OCI-LY3 (cell line): ENCODE data around the gene KATNAL2.

ENCODE experiments used
- H2AFZ ChIP-seq: fragments of 200-600, 300-600 bp; shearing (Covaris generic); 2 replicates; pipeline ENCODE4 v1.6.0; 2014; ENCODE audit warnings: antibody characterized with exemption, low read depth, low read length
- H3K27ac ChIP-seq: fragments of 200-600, 300-600 bp; sonication (generic); 2 replicates; pipeline ENCODE4 v1.5.1; 2014; ENCODE audit warnings: mild to moderate bottlenecking, low read length, moderate library complexity, mixed read lengths
- H3K27me3 ChIP-seq: fragments of 200-600, 300-600 bp; sonication (generic); 2 replicates; pipeline ENCODE4 v1.6.1; 2014; ENCODE audit warnings: low read depth, low read length, mixed read lengths
- H3K36me3 ChIP-seq: fragments of 200-600, 300-600 bp; sonication (generic); replicated peaks from 2 replicates; pipeline ENCODE3; 2014; ENCODE audit warnings: low read depth, low read length, mixed read lengths
- H3K4me1 ChIP-seq: fragments of 300-600, 200-600 bp; sonication (generic); 2 replicates; pipeline ENCODE4 v1.6.1; 2014; ENCODE audit warnings: low read length, mixed read lengths
- H3K4me2 ChIP-seq: fragments of 200-600, 300-600 bp; sonication (generic); 2 replicates; pipeline ENCODE4 v1.6.1; 2014; ENCODE audit warnings: low read length, mixed read lengths
- H3K4me3 ChIP-seq: fragments of 300-600, 200-600 bp; sonication (generic); 2 replicates; pipeline ENCODE4 v1.5.1; 2014; ENCODE audit warnings: antibody characterized with exemption, mild to moderate bottlenecking, low read length, moderate library complexity
- H3K79me2 ChIP-seq: fragments of 300-600, 200-600 bp; shearing (Covaris generic); 2 replicates; pipeline ENCODE4 v1.6.1; 2014; ENCODE audit warnings: mild to moderate bottlenecking, low read length, mixed read lengths
- H3K9ac ChIP-seq: fragments of 300-600, 200-600 bp; shearing (Covaris generic); 2 replicates; pipeline ENCODE4 v1.6.0; 2014; ENCODE audit warnings: mild to moderate bottlenecking, low read length, moderate library complexity
- H3K9me3 ChIP-seq: fragments of 200-600, 300-600 bp; shearing (Covaris generic); 2 replicates; pipeline ENCODE4 v1.6.1; 2014; ENCODE audit warnings: low read length, mixed read lengths; ENCODE audit not compliant: insufficient read depth
- H4K20me1 ChIP-seq: fragments of 200-600, 300-600 bp; sonication (generic); 2 replicates; pipeline ENCODE4 v1.6.1; 2016; ENCODE audit warnings: low read length, mixed read lengths; ENCODE audit not compliant: insufficient read depth
- EZH2phosphoT487 ChIP-seq: fragments of 200-600 bp; shearing (Covaris generic); IDR thresholded peaks from 2 replicates; pipeline ENCODE4 v1.6.1; 2018; ENCODE audit warnings: antibody characterized with exemption, mixed run types, low read depth
- TF ChIP-seq, protein P1 (sequence below): fragments of 200-600, 300-600 bp; sonication (generic); IDR thresholded peaks from 2 replicates; pipeline ENCODE4 v1.5.1; 2014; ENCODE audit warnings: antibody characterized with exemption, low read length, low read depth

KATNAL2 gene

DNA sequence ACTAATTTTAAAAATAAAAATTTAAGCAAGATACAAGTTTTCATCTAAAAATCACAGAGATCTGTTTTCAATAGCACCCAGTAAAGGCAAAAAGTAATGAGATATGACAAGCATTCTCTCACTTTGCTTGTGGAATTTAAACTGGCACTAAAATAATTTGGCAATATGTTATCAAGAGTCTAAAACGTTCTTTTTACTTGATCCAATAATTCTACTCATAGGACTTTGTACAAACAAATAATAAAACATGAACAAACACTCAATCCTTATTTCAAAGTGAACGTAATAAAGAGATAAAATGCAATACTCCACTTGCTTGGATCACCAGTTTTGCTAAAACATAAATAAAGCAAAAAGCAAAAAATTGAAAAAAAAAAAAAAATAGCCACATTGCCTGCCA lies 30.5 kb upstream of the KATNAL2 start:
- no peak overlapping the region for H3K27ac ChIP-seq
- no peak overlapping the region for H3K9ac ChIP-seq
- H3K36me3 ChIP-seq, result peaks cover 47% of the 10 kb centered on the region

DNA sequence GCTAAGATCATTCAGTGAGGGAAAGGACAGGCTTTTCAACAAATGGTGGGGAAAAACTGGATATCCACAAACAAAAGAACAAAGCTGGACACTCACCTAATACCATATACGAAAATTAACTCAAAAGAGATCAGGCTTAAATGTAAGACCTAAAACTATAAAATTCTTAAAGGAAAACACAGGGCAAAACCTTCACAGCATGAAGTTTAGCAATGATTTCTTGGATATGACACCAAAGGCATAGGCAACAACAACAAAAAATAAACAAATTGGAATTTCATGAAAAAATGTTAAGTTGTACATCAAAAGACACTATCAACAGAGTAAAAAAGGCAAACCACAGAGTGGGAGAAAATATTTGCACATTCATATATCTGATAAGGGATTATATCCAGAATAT lies 28.4 kb upstream of the KATNAL2 start:
- Histone ChIP-seq H3K9me3 (peaks cover 26% of the 10 kb centered on the region), H3K9ac (no peak overlapping the region), H3K79me2 (peaks cover 88% of the 10 kb centered on the region), H3K4me2 (no peak overlapping the region), H3K27me3 (no peaks in the 10 kb centered on the region), H3K36me3 (peaks cover 48% of the 10 kb centered on the region), H2AFZ (no peak overlapping the region), H4K20me1 (peaks cover 30% of the 10 kb centered on the region), H3K4me1 (peaks cover 34% of the 10 kb centered on the region), H3K27ac (no peak overlapping the region), H3K4me3 (no peak overlapping the region)
- no peak for TF ChIP-seq EZH2phosphoT487
- TF ChIP-seq, protein P1, sequence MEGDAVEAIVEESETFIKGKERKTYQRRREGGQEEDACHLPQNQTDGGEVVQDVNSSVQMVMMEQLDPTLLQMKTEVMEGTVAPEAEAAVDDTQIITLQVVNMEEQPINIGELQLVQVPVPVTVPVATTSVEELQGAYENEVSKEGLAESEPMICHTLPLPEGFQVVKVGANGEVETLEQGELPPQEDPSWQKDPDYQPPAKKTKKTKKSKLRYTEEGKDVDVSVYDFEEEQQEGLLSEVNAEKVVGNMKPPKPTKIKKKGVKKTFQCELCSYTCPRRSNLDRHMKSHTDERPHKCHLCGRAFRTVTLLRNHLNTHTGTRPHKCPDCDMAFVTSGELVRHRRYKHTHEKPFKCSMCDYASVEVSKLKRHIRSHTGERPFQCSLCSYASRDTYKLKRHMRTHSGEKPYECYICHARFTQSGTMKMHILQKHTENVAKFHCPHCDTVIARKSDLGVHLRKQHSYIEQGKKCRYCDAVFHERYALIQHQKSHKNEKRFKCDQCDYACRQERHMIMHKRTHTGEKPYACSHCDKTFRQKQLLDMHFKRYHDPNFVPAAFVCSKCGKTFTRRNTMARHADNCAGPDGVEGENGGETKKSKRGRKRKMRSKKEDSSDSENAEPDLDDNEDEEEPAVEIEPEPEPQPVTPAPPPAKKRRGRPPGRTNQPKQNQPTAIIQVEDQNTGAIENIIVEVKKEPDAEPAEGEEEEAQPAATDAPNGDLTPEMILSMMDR, result no peak

More for the DNA sequence above, 30.5 kb upstream of the KATNAL2 start:
- no peak overlapping the region for H3K4me3 ChIP-seq
- H3K4me2 ChIP-seq, result no peak overlapping the region
- peaks cover 26% of the 10 kb centered on the region for H3K9me3 ChIP-seq
- peaks cover 23% of the 10 kb centered on the region for H4K20me1 ChIP-seq
- TF ChIP-seq, protein P1, result no peak
- TF ChIP-seq EZH2phosphoT487, result no peak
- H3K27me3 ChIP-seq, result no peaks in the 10 kb centered on the region
- no peak overlapping the region for H2AFZ ChIP-seq
- peaks cover 88% of the 10 kb centered on the region for H3K79me2 ChIP-seq
- peaks cover 15% of the 10 kb centered on the region for H3K4me1 ChIP-seq

DNA sequence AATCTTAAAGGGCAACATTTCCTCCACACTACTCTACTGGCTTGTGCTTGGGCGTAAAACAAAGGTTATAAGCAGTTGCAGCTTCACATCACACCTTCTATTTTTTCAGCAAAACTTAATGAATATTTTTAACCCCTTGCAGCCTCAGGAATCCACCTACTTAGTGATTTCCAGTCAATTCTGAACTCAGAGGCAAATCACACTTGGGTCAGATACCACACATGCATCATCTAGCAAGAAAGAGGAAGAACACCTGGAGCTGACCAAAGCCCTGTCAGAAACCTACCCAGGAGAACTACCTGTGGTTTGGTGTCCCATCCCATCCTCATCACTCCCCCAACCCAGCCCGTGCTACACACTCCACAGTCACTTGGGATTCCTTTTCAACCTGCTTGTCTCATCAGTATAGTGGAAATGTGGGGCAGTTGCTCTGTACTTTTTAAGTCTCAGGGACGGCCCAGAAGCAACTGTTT lies 25.6 kb upstream of the KATNAL2 start:
- Histone ChIP-seq H3K27ac (peak overlapping the region; percentile 61), H3K9me3 (peaks cover 26% of the 10 kb centered on the region), H3K27me3 (no peaks in the 10 kb centered on the region), H3K4me1 (peaks cover 41% of the 10 kb centered on the region), H2AFZ (no peak overlapping the region), H3K9ac (0 out of 2 replicates have a peak overlapping the region, but pooled peaks have one; percentile 0), H3K4me3 (peak overlapping the region; percentile 34), H4K20me1 (peaks cover 43% of the 10 kb centered on the region), H3K36me3 (peaks cover 56% of the 10 kb centered on the region), H3K79me2 (peaks cover 92% of the 10 kb centered on the region), H3K4me2 (peak overlapping the region; percentile 67)
- TF ChIP-seq, protein P1, result no peak
- TF ChIP-seq EZH2phosphoT487, result no peak

DNA sequence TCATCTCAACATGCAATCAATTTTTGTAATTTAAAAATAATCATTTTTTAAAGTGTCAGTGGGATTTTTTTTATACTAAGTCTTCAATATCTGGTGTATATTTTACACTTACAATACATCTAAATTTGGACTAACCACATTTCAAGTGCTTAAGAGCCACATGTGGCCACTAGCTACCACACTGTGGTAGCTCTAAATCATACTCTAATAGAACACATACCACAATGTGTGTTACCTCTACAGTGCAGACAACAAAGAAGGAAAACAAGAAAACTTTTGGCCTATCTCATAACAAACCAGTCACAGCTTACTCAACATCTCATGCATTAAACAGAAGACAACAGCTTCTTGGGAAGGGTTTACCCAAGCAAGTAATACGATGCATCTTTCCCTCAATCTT lies 24.6 kb upstream of the KATNAL2 start:
- Histone ChIP-seq H3K9me3 (peaks cover 23% of the 10 kb centered on the region), H3K4me3 (no peak overlapping the region), H2AFZ (no peak overlapping the region), H3K4me2 (no peak overlapping the region), H3K4me1 (peaks cover 41% of the 10 kb centered on the region), H3K9ac (no peak overlapping the region), H3K27ac (no peak overlapping the region), H3K27me3 (no peaks in the 10 kb centered on the region), H4K20me1 (peaks cover 43% of the 10 kb centered on the region), H3K79me2 (peaks cover 91% of the 10 kb centered on the region), H3K36me3 (peaks cover 46% of the 10 kb centered on the region)
- TF ChIP-seq, protein P1, result no peak
